OCI-LY7 (cell line): ENCODE results near the gene CCL13. TPM values are rescaled to one million over a fixed set of nuclear protein-coding genes. Genes with fewer than 3 reads are reported as not detected.

ENCODE experiments used
- BruUV-seq: library from RNA; stranded (reverse); fragments of 400-500 nt; replicated peaks from 2 replicates; lab custom pipeline; 2021; lab: Mats Ljungman, UMichigan
- CTCF ChIA-PET: fragments of 300-600 bp; sonication (Branson Sonifier 250); formaldehyde crosslinking; loops from one replicate; lab custom pipeline; 2022; ENCODE audit warnings: antibody characterized with exemption; ENCODE audit not compliant: unreplicated experiment; lab: Charles Lee
- POLR2A ChIA-PET: fragments of 300-600 bp; sonication (Branson Sonifier 250); formaldehyde crosslinking; loops from one replicate; lab custom pipeline; 2022; ENCODE audit warnings: antibody characterized with exemption; lab: Charles Lee
- DNase-seq: peaks from one replicate; pipeline ENCODE4 v3.0.0-alpha.2; 2015; ENCODE audit warnings: low spot score
- H2AFZ ChIP-seq: fragments of 200-600 bp; sonication (generic), shearing (Covaris generic); 2 replicates; pipeline ENCODE4 v1.6.1; 2014; ENCODE audit warnings: mild to moderate bottlenecking, antibody characterized with exemption, low read length, moderate library complexity
- H3K27ac ChIP-seq: fragments of 200-600 bp; sonication (generic); 2 replicates; pipeline ENCODE4 v1.5.1; 2014; ENCODE audit warnings: mixed run types, low read depth, mild to moderate bottlenecking, moderate library complexity, low read length, inconsistent platforms; ENCODE audit not compliant: poor library complexity, severe bottlenecking
- H3K36me3 ChIP-seq: fragments of 200-600 bp; sonication (generic); 2 replicates; pipeline ENCODE4 v1.6.1; 2014; ENCODE audit warnings: mild to moderate bottlenecking, antibody characterized with exemption, low read length, moderate library complexity, mixed read lengths; ENCODE audit not compliant: insufficient read depth
- H3K4me1 ChIP-seq: fragments of 200-600 bp; sonication (generic); 2 replicates; pipeline ENCODE4 v1.5.1; 2014; ENCODE audit warnings: mild to moderate bottlenecking, low read length; ENCODE audit not compliant: insufficient read depth, poor library complexity, severe bottlenecking
- H3K4me2 ChIP-seq: fragments of 200-600 bp; sonication (generic); 2 replicates; pipeline ENCODE4 v1.6.1; 2014; ENCODE audit warnings: mild to moderate bottlenecking, low read length
- H3K4me3 ChIP-seq: fragments of 200-600 bp; sonication (generic); 2 replicates; pipeline ENCODE4 v1.5.1; 2014; ENCODE audit warnings: mild to moderate bottlenecking, low read depth, low read length; ENCODE audit not compliant: poor library complexity, severe bottlenecking
- H3K79me2 ChIP-seq: fragments of 200-600 bp; sonication (generic); 2 replicates; pipeline ENCODE4 v1.6.1; 2016; ENCODE audit warnings: low read depth, mild to moderate bottlenecking, low read length, moderate library complexity, mixed read lengths; ENCODE audit not compliant: insufficient read depth
- H3K9me2 ChIP-seq: fragments of 200-600 bp; sonication (generic); 2 replicates; pipeline ENCODE4 v1.6.1; 2016; ENCODE audit warnings: mild to moderate bottlenecking, low read length, mixed read lengths; ENCODE audit not compliant: insufficient read depth
- H3K9me3 ChIP-seq: fragments of 200-600 bp; sonication (generic); 2 replicates; pipeline ENCODE4 v1.6.1; 2014; ENCODE audit warnings: mild to moderate bottlenecking, mixed run types, low read length, mixed read lengths
- H4K20me1 ChIP-seq: fragments of 200-600 bp; sonication (generic); 2 replicates; pipeline ENCODE4 v1.6.1; 2014; ENCODE audit warnings: mild to moderate bottlenecking, antibody characterized with exemption, low read length, moderate library complexity, mixed read lengths; ENCODE audit not compliant: insufficient read depth
- CTCF ChIP-seq: fragments of 200-600 bp; sonication (generic); conservative IDR thresholded peaks from 2 replicates; pipeline ENCODE4 v1.5.1; 2014; ENCODE audit warnings: mild to moderate bottlenecking, antibody characterized with exemption, low read length, moderate library complexity, mixed read lengths
- EZH2phosphoT487 ChIP-seq: fragments of 200-600 bp; sonication (generic); IDR thresholded peaks from 2 replicates; pipeline ENCODE4 v1.6.1; 2018; ENCODE audit warnings: low read depth, borderline replicate concordance, mild to moderate bottlenecking, mixed run types, antibody characterized with exemption, low read length, moderate library complexity, mixed read lengths
- intact Hi-C: fragments of 100-400 bp; cut with micrococcal nuclease; formaldehyde crosslinking; loops from one replicate; pipeline ENCODE4 v1.10.0; 2022; ENCODE audit not compliant: unreplicated experiment
- total RNA-seq, 2 experiments: library from RNA; depleted of rRNA in 1 of 2; stranded (reverse); fragments of >200 nt in 1 of 2; shearing (Covaris generic) in 1 of 2; gene quantifications; 2 replicates each; pipeline ENCODE4 v1.2.3, GENCODE V29; 2014 to 2022

Gene CCL13
- total RNA-seq, 2 experiments from 2014 or later = not detected

- no peaks in the 10 kb centered on the region for H4K20me1 ChIP-seq
- no peaks in the 10 kb centered on the region for H3K36me3 ChIP-seq
- peak overlapping the region; percentile 54 for H3K27ac ChIP-seq
- ChIA-PET CTCF (interaction anchor here (1.1 to 2.3 kb wide), 3 partner anchors 10 to 38 kb away, joined by 4 to 7 read pairs (median 5); partner anchors contain the start of gene CCL1), POLR2A (interaction anchor here (1.0 to 1.5 kb wide), 6 partner anchors 12 to 553 kb away, joined by 3 to 10 read pairs (median 4); no protein-coding TSS in a partner anchor)
- intact Hi-C loops = no loop called here
- H2AFZ ChIP-seq = peak overlapping the region; percentile 85; the same call in 1 of the 2 replicates
- no peaks in the 10 kb centered on the region for H3K79me2 ChIP-seq
- BruUV-seq = no TSS peak
- H3K9me3 ChIP-seq = no peaks in the 10 kb centered on the region
- TF ChIP-seq CTCF = no peak
- peak overlapping the region; percentile 54 for H3K4me2 ChIP-seq
- H3K9me2 ChIP-seq = no peaks in the 10 kb centered on the region
- H3K4me1 ChIP-seq = peaks cover 53% of the 10 kb centered on the region
- no peak overlapping the region for H3K4me3 ChIP-seq
- no peak for DNase-seq
These were observed 43.4 kb downstream of the CCL13 start for GRCh38 chr17:34399725-34400124.

GRCh38 chr17:34400301-34400931 is 44.1 kb downstream of the CCL13 start:
- H3K4me3 ChIP-seq = no peak overlapping the region
- ChIA-PET POLR2A (interaction anchor here (0.6 to 1.5 kb wide), 3 partner anchors 22 to 552 kb away, joined by 3 to 4 read pairs (median 3); no protein-coding TSS in a partner anchor), CTCF (interaction anchor here (2.3 kb wide), 1 partner anchor 11 kb away, joined by 7 read pairs; no protein-coding TSS in a partner anchor)
- peaks cover 47% of the 10 kb centered on the region for H3K4me1 ChIP-seq
- no peak overlapping the region for H3K4me2 ChIP-seq
- no peaks in the 10 kb centered on the region for H3K36me3 ChIP-seq
- no peaks in the 10 kb centered on the region for H4K20me1 ChIP-seq
- no peaks in the 10 kb centered on the region for H3K9me2 ChIP-seq
- no TSS peak for BruUV-seq
- TF ChIP-seq CTCF (no peak), EZH2phosphoT487 (no peak)
- no peak for DNase-seq
- H3K9me3 ChIP-seq = no peaks in the 10 kb centered on the region
- no peak overlapping the region for H2AFZ ChIP-seq
- H3K79me2 ChIP-seq = no peaks in the 10 kb centered on the region
- intact Hi-C loops = no loop called here
- no peak overlapping the region for H3K27ac ChIP-seq

GRCh38 chr17:34401165-34401564 is 44.9 kb downstream of the CCL13 start:
- CTCF ChIA-PET = no interaction called here
- intact Hi-C loops = no loop called here

More at GRCh38 chr17:34401165-34401564, 44.9 kb downstream of the CCL13 start:
- Histone ChIP-seq H3K79me2 (no peaks in the 10 kb centered on the region), H3K4me3 (no peak overlapping the region), H3K4me2 (no peak overlapping the region), H3K9me3 (no peaks in the 10 kb centered on the region), H3K4me1 (peaks cover 41% of the 10 kb centered on the region), H4K20me1 (no peaks in the 10 kb centered on the region), H3K36me3 (no peaks in the 10 kb centered on the region), H3K27ac (no peak overlapping the region), H3K9me2 (no peaks in the 10 kb centered on the region), H2AFZ (no peak overlapping the region)
- POLR2A ChIA-PET = no interaction called here
- BruUV-seq = no TSS peak
- DNase-seq = no peak
- TF ChIP-seq EZH2phosphoT487 (no peak), CTCF (no peak)
